Activated naive CD8-positive, alpha-beta T cell treated with anti-CD3 and anti-CD28 coated beads, Interleukin-2, amount 50 U/mL, for 24 hours (primary cell): ENCODE measurements around the gene CNIH3.

Experiments
- ATAC-seq: fragments of 150-1000 bp; cut with Tn5 transposase; one replicate; pipeline ENCODE4 v1.10.0; 2021
- DNase-seq: peaks from one replicate; pipeline ENCODE4 v3.0.0; 2021
- H3K27ac Mint-ChIP-seq: one replicate; pipeline ENCODE4 v1.8.0; 2021; ENCODE audit warnings: mild to moderate bottlenecking, mixed read lengths
- H3K27me3 Mint-ChIP-seq: one replicate; pipeline ENCODE4 v1.8.0; 2021; ENCODE audit warnings: mixed read lengths
- H3K36me3 Mint-ChIP-seq: one replicate; pipeline ENCODE4 v1.8.0; 2021; ENCODE audit warnings: low read depth, mixed read lengths
- H3K4me1 Mint-ChIP-seq: one replicate; pipeline ENCODE4 v1.8.0; 2021; ENCODE audit warnings: mixed read lengths
- H3K4me3 Mint-ChIP-seq: one replicate; pipeline ENCODE4 v1.8.0; 2021; ENCODE audit warnings: mild to moderate bottlenecking, moderate library complexity, mixed read lengths
- H3K9me3 Mint-ChIP-seq: one replicate; pipeline ENCODE4 v1.8.0; 2021; ENCODE audit warnings: mixed read lengths

Gene CNIH3

GRCh38 chr1:224644553-224645154 is 28.5 kb downstream of the CNIH3 start:
- DNase-seq (peak; percentile 61), ATAC-seq (peak; percentile 53)
- H3K27ac Mint-ChIP-seq: no peak overlapping the region
- H3K4me3 Mint-ChIP-seq: no peak overlapping the region
- no peaks in the 10 kb centered on the region for H3K4me1 Mint-ChIP-seq
- H3K9me3 Mint-ChIP-seq: no peaks in the 10 kb centered on the region
- no peaks in the 10 kb centered on the region for H3K27me3 Mint-ChIP-seq
- H3K36me3 Mint-ChIP-seq: no peaks in the 10 kb centered on the region

- Mint-ChIP-seq H3K36me3 (no peaks in the 10 kb centered on the region), H3K4me3 (no peak overlapping the region), H3K4me1 (no peaks in the 10 kb centered on the region), H3K27me3 (no peaks in the 10 kb centered on the region), H3K9me3 (no peaks in the 10 kb centered on the region), H3K27ac (no peak overlapping the region)
- DNase-seq (no peak), ATAC-seq (no peak)
Measured at GRCh38 chr1:224647449-224647848, 31.3 kb downstream of the CNIH3 start.

GRCh38 chr1:224650290-224650689 is 34.2 kb downstream of the CNIH3 start:
- no peak for DNase-seq
- H3K4me3 Mint-ChIP-seq: no peak overlapping the region
- no peaks in the 10 kb centered on the region for H3K27me3 Mint-ChIP-seq
- no peaks in the 10 kb centered on the region for H3K4me1 Mint-ChIP-seq
- H3K9me3 Mint-ChIP-seq: no peaks in the 10 kb centered on the region
- H3K27ac Mint-ChIP-seq: no peak overlapping the region
- ATAC-seq: no peak
- no peaks in the 10 kb centered on the region for H3K36me3 Mint-ChIP-seq

GRCh38 chr1:224651188-224651587 is 35.1 kb downstream of the CNIH3 start:
- no peak for ATAC-seq
- H3K4me1 Mint-ChIP-seq: no peaks in the 10 kb centered on the region
- H3K27me3 Mint-ChIP-seq: no peaks in the 10 kb centered on the region

GRCh38 chr1:224656392-224656791 is 40.3 kb downstream of the CNIH3 start:
- no peaks in the 10 kb centered on the region for H3K9me3 Mint-ChIP-seq
- H3K27me3 Mint-ChIP-seq: peaks cover 7% of the 10 kb centered on the region
- no peaks in the 10 kb centered on the region for H3K36me3 Mint-ChIP-seq
- H3K27ac Mint-ChIP-seq: no peak overlapping the region
- no peaks in the 10 kb centered on the region for H3K4me1 Mint-ChIP-seq
- ATAC-seq (no peak), DNase-seq (no peak)
- no peak overlapping the region for H3K4me3 Mint-ChIP-seq

More at GRCh38 chr1:224651188-224651587, 35.1 kb downstream of the CNIH3 start:
- Mint-ChIP-seq H3K4me3 (no peak overlapping the region), H3K36me3 (no peaks in the 10 kb centered on the region), H3K27ac (no peak overlapping the region), H3K9me3 (no peaks in the 10 kb centered on the region)
- DNase-seq: no peak

GRCh38 chr1:224660074-224660473 is 44.0 kb downstream of the CNIH3 start:
- no peak overlapping the region for H3K27ac Mint-ChIP-seq
- no peak overlapping the region for H3K4me3 Mint-ChIP-seq
- no peak for ATAC-seq
- H3K36me3 Mint-ChIP-seq: no peaks in the 10 kb centered on the region
- peaks cover 7% of the 10 kb centered on the region for H3K27me3 Mint-ChIP-seq
- H3K4me1 Mint-ChIP-seq: no peaks in the 10 kb centered on the region
- no peaks in the 10 kb centered on the region for H3K9me3 Mint-ChIP-seq
- no peak for DNase-seq

- no peak for ATAC-seq
- H3K27me3 Mint-ChIP-seq: peaks cover 7% of the 10 kb centered on the region
- H3K4me1 Mint-ChIP-seq: no peaks in the 10 kb centered on the region
- no peak overlapping the region for H3K4me3 Mint-ChIP-seq
- H3K36me3 Mint-ChIP-seq: no peaks in the 10 kb centered on the region
- no peak for DNase-seq
- no peaks in the 10 kb centered on the region for H3K9me3 Mint-ChIP-seq
- H3K27ac Mint-ChIP-seq: no peak overlapping the region
Measured at GRCh38 chr1:224662870-224663269, 46.8 kb downstream of the CNIH3 start.

- H3K36me3 Mint-ChIP-seq: no peaks in the 10 kb centered on the region
- H3K27me3 Mint-ChIP-seq: peaks cover 3% of the 10 kb centered on the region
- no peak for DNase-seq
- H3K9me3 Mint-ChIP-seq: no peaks in the 10 kb centered on the region
- no peak overlapping the region for H3K27ac Mint-ChIP-seq
- H3K4me3 Mint-ChIP-seq: no peak overlapping the region
- no peaks in the 10 kb centered on the region for H3K4me1 Mint-ChIP-seq
- ATAC-seq: no peak
Measured at GRCh38 chr1:224665016-224665415, 48.9 kb downstream of the CNIH3 start.

- Mint-ChIP-seq H3K27me3 (peaks cover under 1% of the 10 kb centered on the region), H3K27ac (no peak overlapping the region), H3K36me3 (no peaks in the 10 kb centered on the region), H3K9me3 (no peaks in the 10 kb centered on the region), H3K4me1 (no peaks in the 10 kb centered on the region), H3K4me3 (no peak overlapping the region)
- ATAC-seq (no peak), DNase-seq (no peak)
Measured at GRCh38 chr1:224666078-224666477, 50.0 kb downstream of the CNIH3 start.

- ATAC-seq: no peak
- no peaks in the 10 kb centered on the region for H3K36me3 Mint-ChIP-seq
- no peak for DNase-seq
- no peaks in the 10 kb centered on the region for H3K27me3 Mint-ChIP-seq
- H3K9me3 Mint-ChIP-seq: no peaks in the 10 kb centered on the region
- no peak overlapping the region for H3K4me3 Mint-ChIP-seq
- H3K27ac Mint-ChIP-seq: no peak overlapping the region
- no peaks in the 10 kb centered on the region for H3K4me1 Mint-ChIP-seq
Measured at GRCh38 chr1:224666913-224667312, 50.8 kb downstream of the CNIH3 start.

GRCh38 chr1:224668984-224669383 is 52.9 kb downstream of the CNIH3 start:
- no peaks in the 10 kb centered on the region for H3K36me3 Mint-ChIP-seq
- H3K27me3 Mint-ChIP-seq: no peaks in the 10 kb centered on the region
- DNase-seq: no peak
- ATAC-seq: no peak
- no peak overlapping the region for H3K27ac Mint-ChIP-seq
- no peaks in the 10 kb centered on the region for H3K9me3 Mint-ChIP-seq
- H3K4me1 Mint-ChIP-seq: no peaks in the 10 kb centered on the region
- H3K4me3 Mint-ChIP-seq: no peak overlapping the region

GRCh38 chr1:224669403-224669802 is 53.3 kb downstream of the CNIH3 start:
- ATAC-seq (no peak), DNase-seq (no peak)
- no peaks in the 10 kb centered on the region for H3K9me3 Mint-ChIP-seq
- no peaks in the 10 kb centered on the region for H3K4me1 Mint-ChIP-seq
- no peaks in the 10 kb centered on the region for H3K36me3 Mint-ChIP-seq
- no peaks in the 10 kb centered on the region for H3K27me3 Mint-ChIP-seq
- H3K4me3 Mint-ChIP-seq: no peak overlapping the region
- no peak overlapping the region for H3K27ac Mint-ChIP-seq

- Mint-ChIP-seq H3K4me3 (no peak overlapping the region), H3K36me3 (no peaks in the 10 kb centered on the region), H3K4me1 (no peaks in the 10 kb centered on the region), H3K27me3 (no peaks in the 10 kb centered on the region), H3K9me3 (no peaks in the 10 kb centered on the region), H3K27ac (no peak overlapping the region)
- DNase-seq (no peak), ATAC-seq (no peak)
Measured at GRCh38 chr1:224670506-224670905, 54.4 kb downstream of the CNIH3 start.

GRCh38 chr1:224671076-224671475 is 55.0 kb downstream of the CNIH3 start:
- H3K4me3 Mint-ChIP-seq: no peak overlapping the region
- no peaks in the 10 kb centered on the region for H3K9me3 Mint-ChIP-seq
- no peaks in the 10 kb centered on the region for H3K4me1 Mint-ChIP-seq
- DNase-seq: no peak
- no peaks in the 10 kb centered on the region for H3K27me3 Mint-ChIP-seq
- no peak for ATAC-seq
- no peaks in the 10 kb centered on the region for H3K36me3 Mint-ChIP-seq
- no peak overlapping the region for H3K27ac Mint-ChIP-seq

- no peak overlapping the region for H3K27ac Mint-ChIP-seq
- ATAC-seq (no peak), DNase-seq (no peak)
- H3K9me3 Mint-ChIP-seq: no peaks in the 10 kb centered on the region
- no peaks in the 10 kb centered on the region for H3K36me3 Mint-ChIP-seq
- no peaks in the 10 kb centered on the region for H3K4me1 Mint-ChIP-seq
- H3K27me3 Mint-ChIP-seq: no peaks in the 10 kb centered on the region
- H3K4me3 Mint-ChIP-seq: no peak overlapping the region
Measured at GRCh38 chr1:224673141-224673540, 57.0 kb downstream of the CNIH3 start.

- no peak for ATAC-seq
- Mint-ChIP-seq H3K36me3 (no peaks in the 10 kb centered on the region), H3K4me1 (no peaks in the 10 kb centered on the region), H3K9me3 (no peaks in the 10 kb centered on the region), H3K4me3 (no peak overlapping the region), H3K27ac (no peak overlapping the region), H3K27me3 (no peaks in the 10 kb centered on the region)
- no peak for DNase-seq
Measured at GRCh38 chr1:224675590-224675989, 59.5 kb downstream of the CNIH3 start.
